A549 (cell line): Measurements from ENCODE around the gene COL5A1.

Experiments used
- RFX5 ChIP-seq: fragments of 450-650 bp; IDR thresholded peaks from 2 replicates; pipeline ENCODE4 v1.7.1; 2014; ENCODE audit warnings: antibody characterized with exemption, mild to moderate bottlenecking, moderate library complexity
- ZFP36 ChIP-seq: fragments of 450-650 bp; IDR thresholded peaks from 2 replicates; pipeline ENCODE4 v1.6.1; 2014; ENCODE audit warnings: borderline replicate concordance; ENCODE audit not compliant: partially characterized antibody
- TF ChIP-seq, protein P1 (sequence below): fragments of 250-450 bp; sonication (Bioruptor Pico); IDR thresholded peaks from 2 replicates; pipeline ENCODE4 v1.5.0; 2021; ENCODE audit warnings: mild to moderate bottlenecking, moderate library complexity, borderline replicate concordance
- TF ChIP-seq, protein P2 (sequence below): fragments of >200 bp; sonication (Bioruptor Twin); formaldehyde crosslinking; IDR thresholded peaks from 3 replicates; pipeline ENCODE4 v1.5.1; 2016
- TF ChIP-seq, protein P3 (sequence below): fragments of 450-650 bp; IDR thresholded peaks from 2 replicates; pipeline ENCODE4 v1.6.1; 2014; ENCODE audit warnings: antibody characterized with exemption

DNA sequence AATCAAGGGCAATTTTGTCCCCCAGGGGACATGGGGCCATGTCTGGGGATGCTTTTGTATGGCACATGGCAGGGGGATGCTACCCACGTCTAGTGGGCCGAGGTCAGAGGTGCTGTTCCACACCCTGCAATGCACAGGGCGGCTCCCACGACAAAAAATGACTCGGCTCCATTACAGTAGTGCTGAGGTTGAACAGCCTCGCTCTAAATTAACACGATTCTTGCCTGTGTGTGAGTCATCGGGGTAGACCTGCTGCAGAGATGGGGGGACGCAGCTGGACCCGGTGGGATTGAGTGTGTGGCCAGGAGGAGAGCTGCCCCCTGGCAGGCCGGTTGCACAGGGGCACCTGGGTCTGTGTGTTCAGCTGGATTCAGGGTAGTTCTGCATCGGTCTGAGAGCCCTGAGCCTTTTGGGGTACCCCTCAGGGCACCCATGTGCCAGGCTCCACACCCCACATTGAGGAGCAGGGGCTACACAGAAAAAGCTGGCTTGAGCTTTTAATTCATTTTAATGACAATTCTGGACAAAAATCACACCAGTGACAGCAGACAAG, 20.0 kb upstream of the COL5A1 start:
- TF ChIP-seq, protein P1, sequence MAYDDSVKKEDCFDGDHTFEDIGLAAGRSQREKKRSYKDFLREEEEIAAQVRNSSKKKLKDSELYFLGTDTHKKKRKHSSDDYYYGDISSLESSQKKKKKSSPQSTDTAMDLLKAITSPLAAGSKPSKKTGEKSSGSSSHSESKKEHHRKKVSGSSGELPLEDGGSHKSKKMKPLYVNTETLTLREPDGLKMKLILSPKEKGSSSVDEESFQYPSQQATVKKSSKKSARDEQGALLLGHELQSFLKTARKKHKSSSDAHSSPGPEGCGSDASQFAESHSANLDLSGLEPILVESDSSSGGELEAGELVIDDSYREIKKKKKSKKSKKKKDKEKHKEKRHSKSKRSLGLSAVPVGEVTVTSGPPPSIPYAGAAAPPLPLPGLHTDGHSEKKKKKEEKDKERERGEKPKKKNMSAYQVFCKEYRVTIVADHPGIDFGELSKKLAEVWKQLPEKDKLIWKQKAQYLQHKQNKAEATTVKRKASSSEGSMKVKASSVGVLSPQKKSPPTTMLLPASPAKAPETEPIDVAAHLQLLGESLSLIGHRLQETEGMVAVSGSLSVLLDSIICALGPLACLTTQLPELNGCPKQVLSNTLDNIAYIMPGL (CRISPR knock-in tag), result no peak
- TF ChIP-seq, protein P2, sequence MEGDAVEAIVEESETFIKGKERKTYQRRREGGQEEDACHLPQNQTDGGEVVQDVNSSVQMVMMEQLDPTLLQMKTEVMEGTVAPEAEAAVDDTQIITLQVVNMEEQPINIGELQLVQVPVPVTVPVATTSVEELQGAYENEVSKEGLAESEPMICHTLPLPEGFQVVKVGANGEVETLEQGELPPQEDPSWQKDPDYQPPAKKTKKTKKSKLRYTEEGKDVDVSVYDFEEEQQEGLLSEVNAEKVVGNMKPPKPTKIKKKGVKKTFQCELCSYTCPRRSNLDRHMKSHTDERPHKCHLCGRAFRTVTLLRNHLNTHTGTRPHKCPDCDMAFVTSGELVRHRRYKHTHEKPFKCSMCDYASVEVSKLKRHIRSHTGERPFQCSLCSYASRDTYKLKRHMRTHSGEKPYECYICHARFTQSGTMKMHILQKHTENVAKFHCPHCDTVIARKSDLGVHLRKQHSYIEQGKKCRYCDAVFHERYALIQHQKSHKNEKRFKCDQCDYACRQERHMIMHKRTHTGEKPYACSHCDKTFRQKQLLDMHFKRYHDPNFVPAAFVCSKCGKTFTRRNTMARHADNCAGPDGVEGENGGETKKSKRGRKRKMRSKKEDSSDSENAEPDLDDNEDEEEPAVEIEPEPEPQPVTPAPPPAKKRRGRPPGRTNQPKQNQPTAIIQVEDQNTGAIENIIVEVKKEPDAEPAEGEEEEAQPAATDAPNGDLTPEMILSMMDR, result no peak
- TF ChIP-seq, protein P3, sequence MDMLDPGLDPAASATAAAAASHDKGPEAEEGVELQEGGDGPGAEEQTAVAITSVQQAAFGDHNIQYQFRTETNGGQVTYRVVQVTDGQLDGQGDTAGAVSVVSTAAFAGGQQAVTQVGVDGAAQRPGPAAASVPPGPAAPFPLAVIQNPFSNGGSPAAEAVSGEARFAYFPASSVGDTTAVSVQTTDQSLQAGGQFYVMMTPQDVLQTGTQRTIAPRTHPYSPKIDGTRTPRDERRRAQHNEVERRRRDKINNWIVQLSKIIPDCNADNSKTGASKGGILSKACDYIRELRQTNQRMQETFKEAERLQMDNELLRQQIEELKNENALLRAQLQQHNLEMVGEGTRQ, result no peak
- TF ChIP-seq ZFP36 (no peak), RFX5 (no peak)
